HG03460 (cell line): ENCODE data around the gene EYS.

Source experiments
- ATAC-seq: cut with Tn5 transposase; IDR thresholded peaks from one replicate; pipeline ENCODE4 v1.9.1; 2021; ENCODE audit not compliant: unreplicated experiment

EYS gene

DNA sequence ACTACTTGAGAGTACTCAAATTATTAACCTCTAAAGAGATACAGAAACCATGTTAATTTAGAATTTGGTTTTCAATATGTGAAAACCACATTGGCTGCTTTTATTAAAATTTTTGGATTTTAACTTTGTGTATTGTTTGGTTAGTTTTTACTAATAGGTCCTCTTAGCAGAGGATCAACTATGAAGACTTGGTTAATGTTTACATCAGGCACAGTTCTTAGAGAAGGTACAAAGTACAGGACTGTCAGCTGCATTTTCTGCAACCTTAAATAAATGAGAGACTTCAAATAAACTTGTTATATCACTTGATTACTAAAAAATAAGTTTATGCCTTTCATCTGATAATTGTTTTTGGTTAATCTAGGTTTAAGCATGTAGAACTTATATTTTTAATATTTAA, 1982.3 kb downstream of the EYS start:
- no peak for ATAC-seq

DNA sequence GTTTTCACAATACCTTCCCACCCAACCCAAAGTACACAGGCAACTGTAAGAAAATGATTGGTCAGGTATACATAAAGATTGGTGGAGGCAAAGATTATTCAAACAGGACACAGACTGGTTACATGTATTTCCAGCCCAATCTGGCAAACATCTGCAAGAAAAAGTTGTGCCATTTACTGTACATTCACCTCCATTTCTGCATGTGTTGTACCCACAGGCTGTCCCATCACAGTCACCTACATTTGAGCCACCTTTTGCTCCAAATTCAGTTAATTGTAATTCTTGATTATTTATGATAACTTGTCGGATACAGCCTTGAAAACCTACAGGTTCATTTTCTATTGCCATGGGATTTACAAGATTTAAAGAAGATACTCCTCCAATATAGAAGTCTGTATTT, 1985.8 kb downstream of the EYS start:
- ATAC-seq = no peak

DNA sequence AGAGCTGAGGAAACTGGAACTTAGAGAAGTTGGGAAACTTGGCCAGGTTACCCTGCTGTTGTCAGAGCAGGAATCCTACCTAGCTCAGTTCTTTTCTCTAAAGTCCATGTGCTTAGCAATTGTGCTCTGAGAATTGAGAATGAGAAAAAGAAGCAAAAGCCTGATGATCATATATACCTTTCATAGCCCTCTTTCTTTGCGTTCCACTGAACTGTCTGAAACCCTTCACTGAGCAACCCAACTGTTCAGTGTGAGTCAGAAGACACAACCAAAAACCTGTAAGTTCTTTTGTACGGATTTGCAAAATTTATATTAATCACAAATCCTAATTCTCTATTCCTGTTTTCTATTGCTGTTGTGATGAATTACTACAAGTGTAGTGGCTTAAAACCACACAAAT, 1990.9 kb downstream of the EYS start:
- ATAC-seq = no peak

DNA sequence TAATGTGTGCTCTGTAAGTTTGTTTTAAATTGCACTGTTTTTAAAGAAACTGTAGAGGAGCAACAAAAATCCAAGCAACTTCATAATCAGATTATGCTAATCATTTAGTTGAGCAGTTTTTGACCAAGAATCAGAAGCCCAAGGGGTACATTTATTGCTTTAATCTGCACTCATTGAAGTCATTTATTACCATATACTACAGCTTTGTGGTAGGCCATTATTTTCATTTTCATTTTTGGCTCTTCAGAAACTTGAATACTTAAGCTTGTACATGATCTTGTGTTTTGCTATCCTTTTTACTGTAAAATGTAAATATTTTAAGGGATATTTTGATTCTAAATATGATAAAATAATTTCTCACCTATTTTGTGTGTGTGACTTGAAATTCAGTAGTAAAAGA, 1992.9 kb downstream of the EYS start:
- ATAC-seq = peak; percentile 59

DNA sequence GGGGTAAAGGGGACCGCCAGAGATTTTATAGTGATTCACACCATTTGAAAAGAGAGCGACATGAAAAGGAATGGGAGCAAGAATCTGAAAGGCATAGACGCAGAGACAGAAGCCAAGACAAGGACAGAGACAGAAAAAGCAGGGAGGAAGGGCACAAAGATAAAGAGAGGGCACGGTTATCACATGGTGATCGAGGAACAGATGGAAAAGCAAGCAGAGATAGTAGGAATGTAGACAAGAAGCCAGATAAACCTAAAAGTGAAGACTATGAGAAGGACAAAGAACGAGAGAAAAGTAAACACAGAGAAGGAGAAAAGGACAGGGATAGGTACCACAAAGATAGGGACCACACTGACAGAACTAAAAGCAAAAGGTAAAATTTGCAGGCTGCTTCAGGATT, 1993.7 kb downstream of the EYS start:
- no peak for ATAC-seq

DNA sequence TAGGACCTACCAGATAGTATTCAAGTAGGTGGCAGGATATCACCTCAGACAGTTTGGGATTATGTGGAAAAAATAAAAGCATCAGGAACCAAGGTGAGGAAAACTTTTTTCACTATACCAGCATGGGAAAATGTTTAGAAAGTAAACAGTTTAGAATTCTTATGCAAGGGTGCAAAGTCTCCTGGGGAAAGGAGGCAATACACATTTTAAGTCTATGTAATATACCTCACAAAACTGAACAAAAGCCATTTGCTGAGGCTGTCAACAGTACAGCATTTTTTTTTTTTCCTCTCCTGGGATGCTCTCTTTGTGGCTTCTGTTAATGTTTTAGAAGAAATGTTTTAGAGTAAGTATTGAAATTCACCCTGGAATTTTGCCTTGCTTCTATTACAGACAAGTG, 1997.9 kb downstream of the EYS start:
- no peak for ATAC-seq

DNA sequence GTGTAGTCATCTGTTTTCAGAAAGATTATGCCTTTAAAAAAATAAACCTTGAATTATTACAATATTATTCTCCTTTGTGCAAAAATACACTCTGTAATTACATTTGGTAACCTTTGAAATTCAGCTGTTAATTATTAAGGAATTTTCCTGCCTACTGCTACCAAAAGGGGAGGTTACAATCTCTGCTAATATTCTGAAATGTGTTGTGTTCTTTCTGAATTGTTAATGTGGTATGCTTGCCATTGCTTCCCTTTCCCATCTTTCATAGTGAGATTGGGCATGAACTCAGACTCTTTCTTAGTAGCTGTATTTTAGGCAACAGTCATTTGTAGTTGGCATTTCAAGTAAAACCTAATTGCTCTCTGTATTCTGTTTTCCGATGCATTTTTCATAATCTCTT, 1998.4 kb downstream of the EYS start:
- no peak for ATAC-seq

DNA sequence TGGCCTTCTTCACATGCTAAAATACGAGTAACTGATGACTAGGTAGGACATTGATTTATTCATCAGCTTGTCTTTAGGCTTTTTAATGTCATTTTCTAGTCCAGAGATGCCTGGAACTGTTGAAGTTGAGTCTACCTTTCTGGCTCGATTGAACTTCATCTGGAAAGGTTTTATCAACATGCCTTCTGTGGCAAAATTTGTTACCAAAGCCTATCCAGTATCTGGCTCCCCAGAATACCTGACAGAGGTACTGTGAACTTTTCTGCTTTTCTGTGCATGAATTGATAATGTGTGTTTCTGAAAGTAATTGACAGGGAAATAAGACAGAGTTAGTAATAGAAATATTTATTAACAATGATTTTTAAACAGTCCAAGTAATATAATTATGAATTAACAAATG, 2000.4 kb downstream of the EYS start:
- ATAC-seq = no peak

DNA sequence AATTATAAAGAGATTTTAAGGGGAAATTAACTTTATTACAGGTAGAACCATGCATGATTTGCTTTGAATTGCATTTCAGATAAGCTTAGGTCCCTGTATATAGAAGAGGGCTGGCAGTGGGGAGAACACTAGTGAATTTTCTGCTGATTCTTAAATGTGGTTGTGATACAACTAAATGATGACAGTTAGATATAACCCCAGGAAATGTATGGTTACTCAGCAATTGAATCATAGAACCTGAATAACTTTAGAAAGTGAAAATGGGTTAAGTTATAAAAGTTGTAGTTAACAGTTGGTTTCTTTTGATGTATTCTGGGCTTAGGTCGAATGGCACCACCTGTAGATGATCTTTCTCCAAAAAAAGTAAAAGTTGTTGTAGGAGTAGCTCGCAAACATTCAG, 2001.3 kb downstream of the EYS start:
- ATAC-seq = no peak

DNA sequence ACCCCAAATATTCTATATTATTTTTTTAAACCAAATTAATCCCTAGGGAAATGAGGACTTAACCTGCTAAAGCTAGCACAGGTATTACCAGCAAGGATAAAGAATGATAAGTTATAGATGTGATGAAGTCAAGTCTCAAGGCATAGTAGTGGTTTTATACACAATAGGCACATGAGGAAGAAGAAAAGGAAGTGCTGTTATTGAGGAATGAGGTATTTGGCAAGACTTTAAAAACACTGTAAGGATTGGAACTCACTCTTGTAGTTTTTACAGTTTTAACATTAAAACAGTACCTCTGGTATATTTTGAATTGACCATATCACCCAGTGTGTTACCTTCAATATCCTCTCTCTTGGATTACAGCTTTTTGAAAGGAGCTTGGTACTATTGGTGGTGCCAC, 2016.8 kb downstream of the EYS start:
- no peak for ATAC-seq

DNA sequence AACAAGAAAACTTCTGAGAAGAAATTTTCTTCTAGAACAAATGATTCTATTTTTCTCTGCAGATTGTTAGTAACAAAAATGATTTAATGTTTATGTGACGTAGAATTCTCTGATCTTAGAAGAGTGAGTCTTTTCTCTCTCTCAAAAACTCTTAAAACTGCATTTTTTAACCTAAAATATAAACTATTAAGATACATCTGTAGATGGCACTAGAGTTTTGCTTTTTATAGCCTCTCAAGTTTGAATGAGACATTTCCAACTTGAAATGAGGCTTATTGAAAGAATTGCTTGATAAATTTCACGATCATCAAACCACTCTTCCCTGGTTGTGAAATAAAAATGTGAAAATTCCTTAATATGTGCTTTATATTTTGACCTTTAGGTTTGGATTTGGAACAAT, 2017.6 kb downstream of the EYS start:
- no peak for ATAC-seq

DNA sequence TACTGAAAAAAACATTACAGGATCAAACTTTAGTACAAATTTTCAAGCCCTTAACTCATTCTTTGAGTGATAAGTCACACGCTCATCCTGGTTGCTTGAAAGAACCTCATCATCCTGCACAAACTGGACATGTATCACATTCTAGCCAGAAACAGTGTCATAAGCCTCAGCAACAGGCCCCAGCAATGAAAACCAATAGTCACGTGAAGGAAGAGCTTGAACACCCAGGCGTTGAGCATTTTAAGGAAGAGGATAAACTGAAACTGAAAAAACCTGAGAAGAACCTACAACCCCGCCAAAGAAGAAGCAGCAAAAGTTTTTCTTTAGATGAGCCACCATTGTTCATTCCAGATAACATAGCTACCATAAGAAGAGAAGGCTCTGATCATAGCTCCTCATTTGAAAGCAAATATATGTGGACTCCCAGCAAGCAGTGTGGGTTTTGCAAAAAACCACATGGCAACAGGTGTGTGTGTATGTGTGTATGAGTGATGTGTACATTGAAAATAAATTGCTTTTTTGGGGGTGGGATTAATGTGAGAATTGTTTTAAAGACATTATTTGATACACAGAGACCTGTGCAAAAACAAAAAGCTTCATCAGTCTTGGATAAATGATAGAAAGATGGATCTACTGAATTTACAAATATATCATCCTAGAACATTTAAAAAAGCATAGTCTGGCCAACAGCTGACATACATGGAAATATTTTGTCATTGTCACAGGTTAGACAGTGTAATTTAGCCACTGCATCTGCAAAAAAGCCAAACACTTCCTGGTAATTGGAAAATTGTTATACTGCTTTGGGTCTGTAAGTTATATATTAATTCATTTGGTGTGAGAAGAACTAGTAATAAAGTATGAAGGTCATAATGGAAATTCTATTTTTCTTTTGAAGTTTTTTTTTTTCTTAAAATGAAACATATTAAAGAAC, 2021.3 kb downstream of the EYS start:
- peak; percentile 77 for ATAC-seq

DNA sequence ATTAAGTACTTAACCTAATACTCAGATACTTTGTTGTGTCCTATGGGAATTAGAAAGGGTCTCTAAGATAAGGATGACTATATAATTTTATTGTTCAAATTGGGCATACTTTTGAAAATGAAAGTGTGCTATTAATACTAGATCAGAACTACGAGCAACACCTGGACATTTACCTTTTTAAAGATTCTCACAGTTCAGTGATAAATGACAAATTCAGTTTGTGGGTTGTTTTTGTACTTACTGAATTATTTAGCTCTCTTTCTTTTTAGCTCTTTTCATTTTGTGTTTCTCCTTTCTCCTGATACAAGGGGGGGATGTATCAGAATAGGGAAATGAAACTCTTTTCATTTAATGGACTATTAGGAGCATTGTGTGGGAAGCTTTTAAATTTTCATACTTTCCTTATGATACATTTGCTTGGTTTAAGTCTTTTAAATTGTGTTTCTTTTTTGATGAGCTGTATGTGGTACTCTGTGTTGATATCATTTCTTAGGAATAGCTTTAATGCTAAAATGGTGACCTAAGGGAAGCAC, 2023.9 kb downstream of the EYS start:
- no peak for ATAC-seq

DNA sequence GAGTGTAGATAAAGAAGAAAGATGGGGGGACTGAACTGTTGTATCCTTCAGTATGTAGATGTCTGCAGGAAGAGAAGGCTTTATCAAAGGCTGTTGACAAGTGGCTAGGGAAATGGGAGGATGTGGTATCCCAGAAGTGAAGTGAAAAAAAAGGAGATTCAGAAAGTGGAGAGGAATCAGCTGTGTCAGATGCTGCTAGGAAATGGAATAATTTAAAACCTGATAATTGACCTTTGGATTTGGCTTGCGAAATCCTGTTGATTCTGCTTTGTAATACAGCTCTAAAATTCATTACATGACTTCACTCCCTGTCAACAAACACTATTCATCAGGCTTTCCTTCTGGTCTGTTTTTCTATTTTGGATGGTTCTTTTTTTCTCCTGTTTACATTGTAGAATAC, 2029.7 kb downstream of the EYS start:
- ATAC-seq = no peak

DNA sequence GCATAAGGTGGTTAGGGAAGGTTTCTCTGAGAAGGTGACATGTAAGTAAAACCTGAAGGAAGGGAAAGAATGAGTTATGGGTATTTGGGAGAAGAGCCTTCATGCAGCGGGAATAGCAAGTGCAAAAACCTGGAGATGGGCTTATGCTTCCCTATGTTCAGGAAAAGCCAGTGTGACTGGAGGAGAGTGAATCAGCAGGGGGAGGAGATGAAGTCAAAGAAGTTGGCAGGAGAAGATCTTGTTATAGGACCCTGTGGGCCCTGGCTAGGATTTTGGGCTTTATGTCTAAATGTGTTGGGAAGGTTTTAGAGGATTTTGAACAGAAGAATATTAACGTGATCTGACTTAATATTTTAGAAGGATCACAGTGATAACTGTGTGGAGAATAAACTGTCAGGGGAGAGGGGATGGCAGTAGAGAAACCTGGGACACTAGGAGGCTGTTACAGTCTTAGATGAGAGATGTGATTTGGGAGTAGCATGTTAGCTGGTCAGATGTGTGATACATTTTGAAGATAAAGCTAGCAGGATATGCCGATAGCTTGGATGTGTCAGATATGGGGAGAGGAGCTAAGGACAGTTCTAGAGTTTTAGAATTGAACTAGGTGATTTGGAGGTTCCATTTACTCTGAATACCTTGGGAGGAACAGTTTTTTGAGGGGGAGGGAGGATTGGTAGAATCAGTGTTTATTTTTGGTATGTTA, 2030.5 kb downstream of the EYS start:
- ATAC-seq = no peak

DNA sequence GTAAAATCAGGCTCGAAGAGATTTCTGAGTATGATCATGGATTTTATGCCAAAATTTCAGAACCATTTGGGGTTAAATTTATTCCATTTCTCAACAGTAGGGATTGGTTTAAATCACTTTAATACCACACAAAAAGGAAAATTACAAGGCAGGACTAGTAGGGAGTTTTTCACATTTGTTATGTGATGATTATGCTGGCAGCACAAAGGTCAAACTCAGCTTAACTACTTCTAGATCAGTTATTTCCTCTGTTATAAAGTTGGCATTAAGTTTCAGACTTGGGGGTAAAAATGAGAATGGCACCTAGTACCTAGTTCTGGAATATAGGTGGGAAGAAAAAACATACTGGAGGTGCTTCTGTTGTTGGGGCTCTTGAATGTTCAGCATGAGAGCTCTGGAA, 2031.9 kb downstream of the EYS start:
- ATAC-seq = no peak

DNA sequence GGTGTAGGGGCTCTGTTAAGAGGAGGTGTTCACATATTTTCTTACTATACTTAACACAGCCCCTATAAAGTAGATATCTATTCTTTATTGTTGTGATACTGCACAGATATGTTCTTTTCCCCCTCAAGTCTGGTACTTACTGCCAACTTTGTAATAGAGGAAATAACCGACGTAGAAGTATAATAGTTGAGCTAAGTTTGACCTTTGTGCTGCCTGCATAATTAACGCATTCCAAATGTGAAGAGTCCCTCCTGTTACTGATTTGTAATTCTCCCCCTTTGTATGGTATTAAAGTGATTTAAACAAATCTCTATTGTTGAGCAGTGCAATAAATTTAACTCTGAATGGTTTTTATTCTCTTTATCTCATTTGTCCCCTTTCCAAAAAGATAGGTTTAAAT, 2032.4 kb downstream of the EYS start:
- no peak for ATAC-seq

DNA sequence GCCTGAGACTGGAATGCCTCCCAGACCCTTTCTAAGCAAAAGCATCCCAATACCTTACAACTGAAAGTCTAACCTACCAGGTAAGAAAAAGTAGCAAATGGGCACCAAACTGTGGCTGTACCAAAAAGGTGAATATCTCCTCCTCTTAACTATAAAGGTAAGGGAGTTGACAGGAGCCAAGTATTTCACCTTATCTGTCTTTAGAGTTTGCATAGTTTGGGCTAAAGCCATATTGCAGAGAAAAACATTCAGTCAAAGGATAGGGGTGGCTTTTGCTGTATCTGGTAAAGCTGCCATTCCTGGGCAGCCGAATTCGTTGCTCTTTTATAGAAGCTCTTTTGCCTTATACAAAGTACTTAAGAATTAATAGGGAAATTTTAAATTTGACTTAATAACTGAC, 2033.3 kb downstream of the EYS start:
- no peak for ATAC-seq

DNA sequence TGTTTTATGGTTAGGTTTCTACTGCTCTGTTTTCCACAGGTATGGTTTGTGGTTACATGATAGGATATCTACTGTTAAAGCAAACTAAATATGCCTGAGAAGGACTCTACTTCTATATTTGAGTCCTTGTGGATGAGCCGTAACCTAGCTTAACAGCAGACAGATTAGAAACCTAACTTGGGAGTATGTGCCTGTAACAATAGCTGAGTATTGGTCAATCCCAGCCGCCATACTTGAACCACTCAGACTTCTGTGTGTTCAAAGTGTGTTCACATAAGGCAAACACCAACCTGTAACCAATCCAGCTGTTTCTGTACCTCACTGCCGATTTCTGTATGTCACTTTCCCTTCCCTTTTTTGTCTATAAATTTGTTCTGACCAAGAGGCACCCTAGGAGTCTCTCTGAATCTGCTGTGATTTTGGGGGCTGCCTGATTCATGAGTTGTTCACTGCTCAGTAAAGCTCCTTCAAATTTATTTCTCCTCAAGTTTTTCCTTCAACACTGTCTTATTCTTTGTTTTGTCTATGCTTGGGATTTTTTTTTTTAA, 2034.4 kb downstream of the EYS start:
- no peak for ATAC-seq

DNA sequence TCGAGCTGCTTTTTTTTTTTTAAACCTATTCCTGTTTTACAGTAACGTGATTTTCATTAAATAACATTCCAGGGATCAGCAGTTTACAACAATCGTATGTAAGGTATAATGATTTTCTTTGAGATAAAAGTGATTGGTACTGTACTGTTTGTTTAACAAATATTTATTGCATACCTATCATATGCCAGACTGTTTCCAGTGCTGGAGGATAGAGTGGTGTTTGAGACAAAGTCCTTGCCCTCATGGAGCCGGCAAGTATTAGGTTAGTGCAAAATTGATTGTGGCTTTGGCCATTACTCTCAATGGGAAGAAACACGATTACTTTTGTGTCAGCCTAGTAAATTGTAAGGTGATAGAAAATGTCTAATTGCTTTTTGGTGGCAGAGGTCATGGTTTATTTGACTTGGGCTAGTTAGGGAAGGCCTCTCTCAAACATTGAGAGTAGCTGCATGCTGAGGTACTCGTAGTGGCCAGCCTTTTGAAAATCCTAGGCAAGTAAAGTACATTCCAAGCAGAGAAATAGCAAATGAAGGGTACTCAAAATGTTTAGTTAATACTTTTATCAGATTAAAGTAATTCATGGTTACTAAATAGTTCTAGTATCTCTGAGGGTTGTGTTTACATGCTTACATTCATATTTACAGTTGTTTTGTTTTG, 2035.8 kb downstream of the EYS start:
- ATAC-seq = no peak
